ENCODE data around the gene PAPPA2.

The PAPPA2 gene

GRCh38 chr1:176791906-176792305 is 328.9 kb downstream of the PAPPA2 start:
- Histone ChIP-seq H4K20me1 (ENCODE audit: insufficient read depth, low read length) (no peaks in the 10 kb centered on the region), H3F3A (ENCODE audit: insufficient read depth, low read length) (no peaks in the 10 kb centered on the region), H3K9me3 (replicated peaks; ENCODE audit: insufficient read depth, low read length) (no peaks in the 10 kb centered on the region), H2AFZ (ENCODE audit: low read length) (no peak overlapping the region), H3K27me3 (replicated peaks; ENCODE audit: insufficient read depth, low read length) (no peaks in the 10 kb centered on the region), H3K9ac (ENCODE audit: low read length) (no peak overlapping the region), H3K36me3 (replicated peaks; ENCODE audit: insufficient read depth, low read length) (no peaks in the 10 kb centered on the region), H3K9me2 (replicated peaks; ENCODE audit: insufficient read depth, low read length) (no peaks in the 10 kb centered on the region), H3K4me1 (ENCODE audit: low read length) (no peaks in the 10 kb centered on the region), H3K4me2 (ENCODE audit: low read depth, low read length) (no peak overlapping the region), H3K4me3 (ENCODE audit: low read length) (no peak overlapping the region), H3K79me2 (ENCODE audit: low read length) (no peaks in the 10 kb centered on the region), H3K27ac (ENCODE audit: low read length) (no peak overlapping the region)
- TF ChIP-seq CTCF (IDR thresholded peaks at IDR 0.05; ENCODE audit: low read length) (no peak), EZH2phosphoT487 (IDR thresholded peaks at IDR 0.05; ENCODE audit: low read length) (no peak), EZH2 (optimal IDR thresholded peaks at IDR 0.05; ENCODE audit: low read depth, low read length) (no peak)
- no peak for DNase-seq

DNA sequence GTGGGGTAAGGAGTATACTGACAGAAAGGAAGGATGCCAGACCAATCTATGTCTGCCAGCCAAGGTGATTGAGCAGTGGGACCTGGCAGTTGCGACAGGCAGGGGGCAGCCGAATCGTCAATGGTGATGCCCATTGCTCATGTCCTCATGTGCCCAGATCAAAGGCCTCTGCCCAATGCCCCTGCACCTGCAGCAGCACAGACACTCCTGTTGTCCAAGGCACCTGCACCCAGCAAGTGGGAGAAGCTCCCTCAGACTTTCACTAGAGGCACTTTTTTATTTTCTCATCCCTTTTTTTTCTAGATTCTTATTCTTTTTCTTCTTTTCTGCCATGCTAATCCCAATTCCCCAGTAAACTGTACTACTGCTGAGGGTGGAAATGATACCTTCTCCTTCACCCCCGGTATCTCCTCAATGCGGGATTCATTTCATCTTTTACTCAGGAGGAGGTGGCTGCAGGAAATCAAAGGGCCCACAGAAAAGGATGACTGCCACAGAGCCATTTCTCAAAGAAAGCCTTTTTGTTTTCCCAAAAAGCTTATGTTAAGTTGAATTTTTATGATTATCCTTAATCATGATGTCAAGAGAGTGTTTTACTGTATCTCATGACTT is 332.0 kb downstream of the PAPPA2 start:
- H2AFZ ChIP-seq (ENCODE audit: low read length), result no peak overlapping the region
- DNase-seq, result no peak
- H3K27me3 ChIP-seq (replicated peaks; ENCODE audit: insufficient read depth, low read length), result no peaks in the 10 kb centered on the region
- H3K9me3 ChIP-seq (replicated peaks; ENCODE audit: insufficient read depth, low read length), result no peaks in the 10 kb centered on the region
- no peaks in the 10 kb centered on the region for H3K4me1 ChIP-seq (ENCODE audit: low read length)
- no peaks in the 10 kb centered on the region for H4K20me1 ChIP-seq (ENCODE audit: insufficient read depth, low read length)
- no peak overlapping the region for H3K4me3 ChIP-seq (ENCODE audit: low read length)
- no peaks in the 10 kb centered on the region for H3K36me3 ChIP-seq (replicated peaks; ENCODE audit: insufficient read depth, low read length)
- H3F3A ChIP-seq (ENCODE audit: insufficient read depth, low read length), result no peaks in the 10 kb centered on the region
- no peak overlapping the region for H3K27ac ChIP-seq (ENCODE audit: low read length)
- H3K4me2 ChIP-seq (ENCODE audit: low read depth, low read length), result no peak overlapping the region
- no peaks in the 10 kb centered on the region for H3K9me2 ChIP-seq (replicated peaks; ENCODE audit: insufficient read depth, low read length)
- TF ChIP-seq CTCF (IDR thresholded peaks at IDR 0.05; ENCODE audit: low read length) (no peak), EZH2 (optimal IDR thresholded peaks at IDR 0.05; ENCODE audit: low read depth, low read length) (no peak), EZH2phosphoT487 (IDR thresholded peaks at IDR 0.05; ENCODE audit: low read length) (no peak)
- no peaks in the 10 kb centered on the region for H3K79me2 ChIP-seq (ENCODE audit: low read length)
- H3K9ac ChIP-seq (ENCODE audit: low read length), result no peak overlapping the region

- Histone ChIP-seq H3K4me1 (ENCODE audit: low read length) (no peaks in the 10 kb centered on the region), H2AFZ (ENCODE audit: low read length) (no peak overlapping the region), H3K27ac (ENCODE audit: low read length) (no peak overlapping the region), H3K9me3 (replicated peaks; ENCODE audit: insufficient read depth, low read length) (no peaks in the 10 kb centered on the region), H3K79me2 (ENCODE audit: low read length) (no peaks in the 10 kb centered on the region), H4K20me1 (ENCODE audit: insufficient read depth, low read length) (no peaks in the 10 kb centered on the region), H3K9me2 (replicated peaks; ENCODE audit: insufficient read depth, low read length) (no peaks in the 10 kb centered on the region), H3K9ac (ENCODE audit: low read length) (no peak overlapping the region), H3F3A (ENCODE audit: insufficient read depth, low read length) (no peaks in the 10 kb centered on the region), H3K4me3 (ENCODE audit: low read length) (no peak overlapping the region), H3K4me2 (ENCODE audit: low read depth, low read length) (no peak overlapping the region), H3K27me3 (replicated peaks; ENCODE audit: insufficient read depth, low read length) (no peaks in the 10 kb centered on the region), H3K36me3 (replicated peaks; ENCODE audit: insufficient read depth, low read length) (no peaks in the 10 kb centered on the region)
- TF ChIP-seq CTCF (IDR thresholded peaks at IDR 0.05; ENCODE audit: low read length) (no peak), EZH2phosphoT487 (IDR thresholded peaks at IDR 0.05; ENCODE audit: low read length) (no peak), EZH2 (optimal IDR thresholded peaks at IDR 0.05; ENCODE audit: low read depth, low read length) (no peak)
- no peak for DNase-seq
Observed at GRCh38 chr1:176795929-176796328, 333.0 kb downstream of the PAPPA2 start.

All from MM.1S (cell line).